Pancreas (tissue), 10 donors: Measurements from ENCODE around the gene PDK2. TPM values are rescaled to one million over a fixed set of nuclear protein-coding genes. Genes with fewer than 3 reads are reported as not detected.
A peak's percentile ranks its signal among the peaks of the same experiment; 100 is the strongest.

ENCODE experiments used
- ATAC-seq, 4 donors: fragments of 200-7000 bp; cut with Tn5 transposase; one replicate each; pipeline versions ENCODE4 v1.8.0 to v1.9.1; 2020; ENCODE audit warnings: mild to moderate bottlenecking in 4 of 4, moderate library complexity in 4 of 4
- DNase-seq, 6 donors: peaks; one replicate each; pipeline ENCODE4 v3.0.0-alpha.2; 2020
- FAIRE-seq: peaks from 2 replicates; lab custom pipeline; 2012; peaks lifted over from hg19 to GRCh38; lab: Jason Lieb, UNC
- H3K27ac ChIP-seq, 4 donors: fragments of 200-600 bp; sonication (generic); 1 replicate in 3 of 4; 2 replicates in 1 of 4; pipeline versions ENCODE4 v1.5.0 to v1.8.0; 2020
- H3K27me3 ChIP-seq, 4 donors: fragments of 200-600 bp; one replicate each; pipeline ENCODE4 v1.8.0; 2021
- H3K36me3 ChIP-seq, 3 donors: fragments of 200-600 bp; sonication (generic) in 1 of 3; one replicate each; pipeline versions ENCODE4 v1.5.0 to v1.8.0; 2020 to 2021
- H3K4me1 ChIP-seq, 3 donors: fragments of 200-600 bp; one replicate each; pipeline ENCODE4 v1.8.0; 2021
- H3K4me3 ChIP-seq, 4 donors: fragments of 200-600 bp; sonication (generic) in 2 of 4; one replicate each; pipeline versions ENCODE4 v1.5.0 to v1.8.0; 2020 to 2021
- H3K9me3 ChIP-seq, 4 donors: fragments of 200-600 bp; one replicate each; pipeline ENCODE4 v1.8.0; 2021
- CTCF ChIP-seq, 4 donors: fragments of 200-600 bp; sonication (generic) in 3 of 4; IDR thresholded peaks; one replicate each; pipeline versions ENCODE4 v1.5.0 to v1.8.0; 2021; ENCODE audit warnings: antibody characterized with exemption in 4 of 4
- WGBS, 2 donors: extraction: QIAGEN DNeasy Blood & Tissue Kit; methylation state at CpG; one replicate each; pipeline ENCODE4 v1.1.7; 2013; 5-methylcytosine and 5-hydroxymethylcytosine counted together
- intact Hi-C, 3 donors: fragments of 100-400 bp; cut with DNase I; formaldehyde crosslinking; loops; one replicate each; pipeline versions ENCODE4 v1.11.1 to v1.14.2; 2022
- polyA plus RNA-seq, 2 donors: library from polyadenylated mRNA; stranded (reverse); fragments of 200-250 nt; gene quantifications; one replicate each; pipeline ENCODE4 v1.2.3, GENCODE V29; 2013
- total RNA-seq, 6 donors: library from RNA; stranded (reverse); fragmentation: NEBNext Ultra II Directional in 4 of 6; extraction: Animal tissue kit (Norgen Biotek cat#: 25700) in 4 of 6; gene quantifications; one replicate each; pipeline versions ENCODE4 v1.2.1 to v1.2.4, GENCODE V29; 2021 to 2023
- donor health status: healthy with polysubstance abuse.
- donor health status: DM: no; HTN: no; CAD: no; lungs with moderate emphysema.
- donor health status: DM: no; HTN: no; CAD: no.
- donor health status: control.
- donor health status: control.
- donor health status: Bipolar disorder and iron deficiency.
- donor health status: DM: yes; HTN: yes; CAD: no.
- donor health status: DM: no; HTN: no; CAD: no.
- donor health status: DM: no; HTN: no; CAD: no.
- donor health status: DM: yes; HTN: yes; CAD: no.

PDK2 gene
- total and polyA plus RNA-seq, 8 donors, result 15.3 to 50.0 (median 29.1) TPM

GRCh38 chr17:50074227-50074626 is 20.9 kb upstream of the PDK2 start:
- H3K27me3 ChIP-seq, result no peaks in the 10 kb centered on the region
- FAIRE-seq, result no peak
- no peak for DNase-seq
- no peaks in the 10 kb centered on the region for H3K4me1 ChIP-seq
- no peak for TF ChIP-seq CTCF (IDR thresholded peaks at IDR 0.05)
- intact Hi-C loops, result no loop called here
- H3K36me3 ChIP-seq, result peaks cover 0 to 57% (median 5%) of the 10 kb centered on the region in 3 donors
- 93 to 95% methylated on average over 6 of the region's 6 CpGs for WGBS, 2 donors
- no peak overlapping the region for H3K27ac ChIP-seq
- H3K4me3 ChIP-seq, result no peak overlapping the region
- ATAC-seq, result no peak
- H3K9me3 ChIP-seq, result no peaks in the 10 kb centered on the region

DNA sequence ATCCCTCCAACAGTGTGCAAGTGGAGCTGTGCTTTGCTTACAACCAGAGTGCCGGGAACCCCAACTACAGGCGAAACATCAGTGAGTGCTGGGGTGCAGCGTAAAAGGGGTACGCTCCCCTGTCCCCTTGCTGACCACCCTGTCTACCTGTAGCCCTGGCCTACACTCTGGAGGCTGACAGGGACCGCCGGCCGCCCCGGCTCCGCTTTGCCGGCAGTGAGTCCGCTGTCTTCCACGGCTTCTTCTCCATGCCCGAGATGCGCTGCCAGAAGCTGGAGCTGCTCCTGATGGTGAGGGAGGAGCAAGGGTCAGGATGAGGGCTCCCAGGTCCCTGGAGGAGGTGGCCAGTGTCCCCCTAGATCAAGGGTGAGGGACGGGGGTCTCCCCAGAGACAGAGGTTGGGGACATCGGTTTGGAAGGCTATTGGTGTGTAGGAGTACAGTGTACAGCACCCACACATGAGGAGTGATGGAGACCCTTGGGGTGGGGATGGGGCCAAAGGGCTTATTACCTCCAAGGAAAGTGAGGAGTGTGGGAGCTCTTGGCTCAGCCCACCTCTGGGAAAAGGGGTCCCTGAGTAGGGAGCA is 19.6 kb upstream of the PDK2 start:
- DNase-seq (peak in 1 of 6 donors; percentile 54), FAIRE-seq (no peak), ATAC-seq (no peak)
- intact Hi-C loops, result no loop called here
- no peak for TF ChIP-seq CTCF (IDR thresholded peaks at IDR 0.05)
- H3K27me3 ChIP-seq, result no peaks in the 10 kb centered on the region
- H3K4me3 ChIP-seq, result no peak overlapping the region
- H3K27ac ChIP-seq, result no peak overlapping the region
- H3K9me3 ChIP-seq, result no peaks in the 10 kb centered on the region
- WGBS, 2 donors, result 94% methylated on average over 16 of the region's 16 CpGs
- no peaks in the 10 kb centered on the region for H3K4me1 ChIP-seq
- peaks cover 0 to 66% (median 5%) of the 10 kb centered on the region in 3 donors for H3K36me3 ChIP-seq

DNA sequence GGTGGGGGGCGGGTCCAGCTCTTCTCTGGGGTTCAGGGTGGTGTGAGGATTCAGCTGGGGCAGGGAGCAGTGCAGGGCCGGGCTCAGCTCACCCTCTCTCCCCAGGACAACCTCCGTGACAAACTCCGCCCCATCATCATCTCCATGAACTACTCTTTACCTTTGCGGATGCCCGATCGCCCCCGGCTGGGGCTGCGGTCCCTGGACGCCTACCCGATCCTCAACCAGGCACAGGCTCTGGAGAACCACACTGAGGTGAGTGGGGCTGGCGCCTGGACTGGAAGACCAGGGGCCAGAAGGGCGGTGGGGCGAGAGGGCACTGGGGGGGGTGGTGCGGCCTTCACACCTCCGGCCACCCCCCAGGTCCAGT is 18.9 kb upstream of the PDK2 start:
- Histone ChIP-seq H3K9me3 (no peaks in the 10 kb centered on the region), H3K4me3 (no peak overlapping the region), H3K27ac (no peak overlapping the region), H3K4me1 (no peaks in the 10 kb centered on the region), H3K36me3 (peaks cover 0 to 66% (median 5%) of the 10 kb centered on the region in 3 donors), H3K27me3 (no peaks in the 10 kb centered on the region)
- FAIRE-seq (no peak), ATAC-seq (no peak), DNase-seq (peak in 1 of 6 donors; percentile 53)
- intact Hi-C loops, result no loop called here
- WGBS, 2 donors, result 92 to 95% methylated on average over 16 of the region's 16 CpGs
- TF ChIP-seq CTCF (IDR thresholded peaks at IDR 0.05), result no peak

DNA sequence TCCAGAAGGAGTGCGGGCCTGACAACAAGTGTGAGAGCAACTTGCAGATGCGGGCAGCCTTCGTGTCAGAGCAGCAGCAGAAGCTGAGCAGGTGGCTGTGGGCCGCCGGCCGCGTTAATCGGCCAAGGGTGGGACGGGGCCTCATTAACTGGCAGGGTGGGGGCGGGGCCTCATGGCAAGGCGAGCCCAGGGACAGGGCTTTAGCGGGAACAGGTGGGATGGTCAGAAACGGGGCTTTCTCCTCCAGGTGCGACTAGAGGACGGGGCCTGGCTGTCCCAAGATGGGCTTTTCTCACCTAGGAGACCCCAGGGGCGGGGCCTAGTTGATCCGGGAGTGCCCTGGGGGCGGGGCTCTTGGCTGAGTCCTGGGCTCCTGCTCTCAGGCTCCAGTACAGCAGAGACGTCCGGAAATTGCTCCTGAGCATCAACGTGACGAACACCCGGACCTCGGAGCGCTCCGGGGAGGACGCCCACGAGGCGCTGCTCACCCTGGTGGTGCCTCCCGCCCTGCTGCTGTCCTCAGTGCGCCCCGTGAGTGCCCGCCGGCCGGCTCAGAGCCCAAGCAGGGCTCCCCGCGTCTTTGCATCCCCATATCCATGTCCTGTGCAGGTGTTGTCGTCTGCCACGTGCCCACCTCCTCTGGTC is 18.4 kb upstream of the PDK2 start:
- no peak for TF ChIP-seq CTCF (IDR thresholded peaks at IDR 0.05)
- intact Hi-C loops, result no loop called here
- 84 to 89% methylated on average over 39 of the region's 39 CpGs for WGBS, 2 donors
- Histone ChIP-seq H3K4me1 (no peaks in the 10 kb centered on the region), H3K4me3 (no peak overlapping the region), H3K36me3 (peaks cover 0 to 66% (median 0%) of the 10 kb centered on the region in 3 donors), H3K27me3 (no peaks in the 10 kb centered on the region), H3K27ac (no peak overlapping the region), H3K9me3 (no peaks in the 10 kb centered on the region)
- DNase-seq (peak in 1 of 6 donors; percentile 60), ATAC-seq (no peak), FAIRE-seq (no peak)

GRCh38 chr17:50078430-50078829 is 16.7 kb upstream of the PDK2 start:
- no peaks in the 10 kb centered on the region for H3K9me3 ChIP-seq
- DNase-seq (no peak), ATAC-seq (no peak), FAIRE-seq (no peak)
- no peaks in the 10 kb centered on the region for H3K4me1 ChIP-seq
- 91 to 98% methylated on average over 4 of the region's 4 CpGs for WGBS, 2 donors
- no peaks in the 10 kb centered on the region for H3K27me3 ChIP-seq
- H3K4me3 ChIP-seq, result no peak overlapping the region
- no peak overlapping the region for H3K27ac ChIP-seq
- TF ChIP-seq CTCF (IDR thresholded peaks at IDR 0.05), result no peak
- intact Hi-C loops, result no loop called here
- peaks cover 0 to 73% (median 0%) of the 10 kb centered on the region in 3 donors for H3K36me3 ChIP-seq
